ENCODE measurements around the gene NEK4.
A peak's percentile ranks its signal among the peaks of the same experiment; 100 is the strongest.

NEK4 gene

DNA sequence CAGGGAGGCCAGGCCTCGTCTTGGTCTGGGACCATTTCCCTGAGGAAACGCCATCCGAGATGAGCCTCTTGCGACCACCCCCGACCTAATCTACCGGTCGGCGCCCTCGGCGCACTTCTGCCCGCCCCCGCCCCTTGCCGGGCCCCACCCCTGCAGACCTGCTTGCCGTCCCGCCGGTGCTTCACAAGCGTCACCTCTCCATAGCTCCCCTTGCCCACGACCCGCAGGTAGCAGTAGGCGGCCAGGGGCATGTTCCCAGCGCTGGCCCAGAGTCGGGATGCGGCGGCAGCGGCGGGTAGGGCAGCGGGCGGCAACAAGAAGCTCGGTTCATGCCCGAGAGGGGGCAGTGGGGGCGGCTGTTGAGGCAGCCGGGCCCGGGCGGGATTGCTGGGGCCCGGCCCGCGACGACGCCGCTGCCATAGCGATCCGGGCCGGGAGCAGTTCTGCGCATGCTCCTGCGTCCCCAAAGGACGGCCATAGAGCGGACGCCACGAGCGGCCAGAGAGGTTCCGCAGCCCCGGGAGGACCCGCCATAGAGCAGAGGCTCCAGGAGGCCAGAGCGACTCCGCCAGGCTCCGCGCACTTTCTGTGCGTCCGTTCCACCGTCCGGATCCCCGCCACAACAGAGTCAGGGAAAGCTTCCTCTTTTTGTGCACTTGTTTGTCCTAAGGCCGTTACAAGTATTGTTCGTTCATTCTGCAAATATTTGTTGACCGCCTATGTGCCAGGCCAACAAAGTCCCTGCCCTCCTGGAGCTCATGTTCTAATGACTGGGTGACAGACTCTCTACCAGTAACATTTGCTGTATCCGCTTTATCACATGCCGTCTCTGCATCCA is at the start of gene NEK4:
NEK4 (minus strand) TSS at position 445 of the 838 bp plus-strand sequence; CDS start at position 251, 194 bp downstream.
- peak within 1 kb of the TSS; percentile 89 for H3K4me3 ChIP-seq (ENCODE audit: low read depth, low read length)
- CTCF ChIA-PET: interaction anchor here (0.8 to 1.4 kb wide), 3 partner anchors 27 to 302 kb away, joined by 3 read pairs; no protein-coding TSS in a partner anchor
- POLR2A ChIA-PET: interaction anchor here (0.8 to 1.6 kb wide), 2 partner anchors 12 to 156 kb away, joined by 3 to 4 read pairs; no protein-coding TSS in a partner anchor
- peak; percentile 23 for DNase-seq (ENCODE audit: low read depth, low spot score)
- TF ChIP-seq, protein P1, sequence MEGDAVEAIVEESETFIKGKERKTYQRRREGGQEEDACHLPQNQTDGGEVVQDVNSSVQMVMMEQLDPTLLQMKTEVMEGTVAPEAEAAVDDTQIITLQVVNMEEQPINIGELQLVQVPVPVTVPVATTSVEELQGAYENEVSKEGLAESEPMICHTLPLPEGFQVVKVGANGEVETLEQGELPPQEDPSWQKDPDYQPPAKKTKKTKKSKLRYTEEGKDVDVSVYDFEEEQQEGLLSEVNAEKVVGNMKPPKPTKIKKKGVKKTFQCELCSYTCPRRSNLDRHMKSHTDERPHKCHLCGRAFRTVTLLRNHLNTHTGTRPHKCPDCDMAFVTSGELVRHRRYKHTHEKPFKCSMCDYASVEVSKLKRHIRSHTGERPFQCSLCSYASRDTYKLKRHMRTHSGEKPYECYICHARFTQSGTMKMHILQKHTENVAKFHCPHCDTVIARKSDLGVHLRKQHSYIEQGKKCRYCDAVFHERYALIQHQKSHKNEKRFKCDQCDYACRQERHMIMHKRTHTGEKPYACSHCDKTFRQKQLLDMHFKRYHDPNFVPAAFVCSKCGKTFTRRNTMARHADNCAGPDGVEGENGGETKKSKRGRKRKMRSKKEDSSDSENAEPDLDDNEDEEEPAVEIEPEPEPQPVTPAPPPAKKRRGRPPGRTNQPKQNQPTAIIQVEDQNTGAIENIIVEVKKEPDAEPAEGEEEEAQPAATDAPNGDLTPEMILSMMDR (IDR thresholded peaks at IDR 0.05; ENCODE audit: insufficient read depth, low read length, missing control alignments): no peak

DNA sequence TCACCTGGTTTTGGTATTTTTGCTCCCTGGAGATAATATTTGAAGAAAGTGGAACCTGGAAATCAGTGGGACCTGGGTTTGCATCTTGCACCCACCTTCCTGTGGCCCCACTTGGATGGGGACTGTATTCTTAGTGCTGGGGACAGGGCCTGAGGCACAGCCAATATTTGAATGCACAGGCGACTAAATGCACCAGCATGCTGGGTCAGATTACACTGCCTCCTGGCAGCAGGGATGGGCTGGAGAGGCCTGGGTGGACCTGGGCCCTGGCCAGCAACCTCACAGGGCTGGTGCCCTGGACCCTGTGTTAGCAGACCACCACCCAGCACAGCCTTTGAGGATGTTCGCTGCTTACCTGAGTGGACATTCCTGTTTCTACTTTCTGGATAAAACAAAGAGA is 49.2 kb upstream of the NEK4 start:
- no peak overlapping the region for H3K4me3 ChIP-seq (ENCODE audit: low read depth, low read length)
- POLR2A ChIA-PET: no interaction called here
- TF ChIP-seq, protein P1 (IDR thresholded peaks at IDR 0.05; ENCODE audit: insufficient read depth, low read length, missing control alignments): no peak
- CTCF ChIA-PET: interaction anchor here (0.6 to 1.5 kb wide), 3 partner anchors 14 to 405 kb away, joined by 3 to 8 read pairs (median 4); partner anchors contain the start of gene MUSTN1
- DNase-seq (ENCODE audit: low read depth, low spot score): no peak

DNA sequence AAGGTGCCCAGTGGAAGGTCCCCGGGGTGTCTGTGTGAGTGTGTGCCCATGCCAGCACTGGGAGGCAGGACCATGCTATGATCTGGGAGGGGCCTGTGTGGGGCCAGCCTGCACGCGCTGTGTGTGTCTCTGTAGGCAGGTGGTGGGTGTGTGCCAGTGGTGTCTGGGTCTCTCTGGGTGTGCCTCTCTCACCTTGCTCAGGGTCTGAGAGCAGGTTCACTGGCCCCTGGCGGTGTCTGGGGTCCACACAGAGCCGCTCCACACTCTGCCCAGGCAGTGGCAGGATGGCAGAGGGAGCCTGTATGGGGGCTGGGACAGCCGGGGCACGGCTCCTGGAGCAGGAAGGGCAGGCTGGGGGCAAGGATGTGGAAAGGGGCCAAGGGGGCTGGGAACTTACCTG is 47.1 kb upstream of the NEK4 start:
- DNase-seq (ENCODE audit: low read depth, low spot score): no peak
- ChIA-PET CTCF (no interaction called here), POLR2A (no interaction called here)
- TF ChIP-seq, protein P1 (IDR thresholded peaks at IDR 0.05; ENCODE audit: insufficient read depth, low read length, missing control alignments): no peak
- no peak overlapping the region for H3K4me3 ChIP-seq (ENCODE audit: low read depth, low read length)

DNA sequence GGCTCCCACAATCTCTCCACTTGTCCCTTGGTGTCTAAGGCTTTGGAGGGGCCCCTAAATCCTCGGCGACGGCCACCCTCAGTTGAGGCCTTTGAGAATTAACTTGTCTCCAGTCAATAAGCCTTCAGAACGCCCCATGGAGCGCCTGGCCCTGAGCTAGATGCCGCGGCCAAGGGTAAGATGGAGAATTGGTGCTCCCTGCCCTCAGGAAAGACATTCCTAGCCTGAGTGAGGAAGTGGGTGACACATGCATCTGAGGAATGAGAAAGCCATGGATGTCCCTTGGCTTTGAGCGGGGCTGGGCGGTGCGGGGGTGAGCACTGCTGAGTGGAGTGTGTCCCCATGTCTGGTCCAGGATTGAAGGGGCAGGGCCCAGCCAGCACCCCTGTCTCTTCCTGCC is 46.5 kb upstream of the NEK4 start:
- no peak overlapping the region for H3K4me3 ChIP-seq (ENCODE audit: low read depth, low read length)
- ChIA-PET POLR2A (no interaction called here), CTCF (no interaction called here)
- no peak for DNase-seq (ENCODE audit: low read depth, low spot score)
- TF ChIP-seq, protein P1 (IDR thresholded peaks at IDR 0.05; ENCODE audit: insufficient read depth, low read length, missing control alignments): no peak

DNA sequence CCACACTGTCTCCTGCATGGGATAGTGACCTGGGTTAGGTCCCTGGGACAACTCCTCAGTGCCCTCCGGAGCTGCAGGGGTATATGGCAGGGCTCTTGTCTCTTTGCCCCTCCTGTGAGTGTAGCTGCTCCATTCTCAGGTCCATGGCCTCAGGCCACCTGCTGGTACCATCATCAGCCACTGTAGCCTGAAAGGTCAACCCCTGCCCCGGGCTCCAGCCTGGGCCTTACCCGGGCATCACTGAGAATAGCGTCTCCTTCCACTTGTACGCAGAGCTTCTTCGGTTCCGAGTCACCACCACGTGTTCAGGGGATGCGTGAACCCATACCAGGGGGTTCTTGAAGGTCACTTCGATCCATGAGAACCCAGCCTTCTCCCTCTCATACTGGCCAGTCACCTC is 45.9 kb upstream of the NEK4 start:
- POLR2A ChIA-PET: no interaction called here
- DNase-seq (ENCODE audit: low read depth, low spot score): no peak
- no peak overlapping the region for H3K4me3 ChIP-seq (ENCODE audit: low read depth, low read length)
- TF ChIP-seq, protein P1 (IDR thresholded peaks at IDR 0.05; ENCODE audit: insufficient read depth, low read length, missing control alignments): no peak
- CTCF ChIA-PET: interaction anchor here (0.8 kb wide), 1 partner anchor 15 kb away, joined by 3 read pairs; no protein-coding TSS in a partner anchor

DNA sequence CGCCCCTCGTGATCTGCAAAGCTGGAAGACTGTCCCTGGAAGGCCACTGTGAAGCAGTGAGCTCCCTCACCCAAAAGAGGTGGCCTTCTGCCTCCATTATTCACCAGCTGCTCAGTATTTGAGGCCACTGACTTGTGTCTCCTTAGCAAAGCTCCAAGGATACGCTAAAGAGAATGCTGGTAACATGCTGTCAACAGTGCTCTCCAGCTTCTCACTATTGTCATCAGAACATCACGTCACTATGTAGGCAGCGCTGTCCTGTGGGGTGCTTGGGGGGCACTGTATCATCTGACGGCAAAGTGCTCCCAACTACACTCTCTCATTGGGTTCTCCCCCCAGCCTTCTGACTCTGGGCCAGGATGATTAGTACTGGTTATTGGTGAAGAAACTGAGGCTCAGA is 45.5 kb upstream of the NEK4 start:
- DNase-seq (ENCODE audit: low read depth, low spot score): no peak
- TF ChIP-seq, protein P1 (IDR thresholded peaks at IDR 0.05; ENCODE audit: insufficient read depth, low read length, missing control alignments): no peak
- ChIA-PET POLR2A (no interaction called here), CTCF (interaction anchor here (0.8 kb wide), 1 partner anchor 15 kb away, joined by 3 read pairs; no protein-coding TSS in a partner anchor)
- no peak overlapping the region for H3K4me3 ChIP-seq (ENCODE audit: low read depth, low read length)
